ENCODE results near the gene ELOVL5. TPM values are rescaled to one million over a fixed set of nuclear protein-coding genes. Genes with fewer than 3 reads are reported as not detected.

The ELOVL5 gene
- total RNA-seq, 1 donor from 2014 or later = 50.8 TPM

DNA sequence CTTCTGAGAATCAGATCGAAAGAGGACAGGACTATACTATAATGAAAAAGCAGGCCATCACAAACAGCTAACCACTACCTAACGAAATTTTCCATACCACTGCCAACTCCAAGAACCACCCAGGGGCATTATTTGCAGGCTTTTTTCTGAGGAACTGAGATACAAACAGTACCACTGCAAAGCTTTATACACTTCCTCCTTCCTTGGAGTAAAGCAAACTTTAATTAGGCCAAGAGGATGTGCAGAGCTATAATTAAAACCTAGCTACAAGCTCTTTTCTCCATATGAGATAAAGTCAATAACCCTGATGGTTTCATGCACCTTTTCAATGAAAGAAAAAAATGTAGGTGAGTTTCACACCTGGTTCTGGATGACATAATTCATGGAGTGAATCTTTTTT, 68.5 kb downstream of the ELOVL5 start:
- no peak for DNase-seq (ENCODE audit: low read depth)

DNA sequence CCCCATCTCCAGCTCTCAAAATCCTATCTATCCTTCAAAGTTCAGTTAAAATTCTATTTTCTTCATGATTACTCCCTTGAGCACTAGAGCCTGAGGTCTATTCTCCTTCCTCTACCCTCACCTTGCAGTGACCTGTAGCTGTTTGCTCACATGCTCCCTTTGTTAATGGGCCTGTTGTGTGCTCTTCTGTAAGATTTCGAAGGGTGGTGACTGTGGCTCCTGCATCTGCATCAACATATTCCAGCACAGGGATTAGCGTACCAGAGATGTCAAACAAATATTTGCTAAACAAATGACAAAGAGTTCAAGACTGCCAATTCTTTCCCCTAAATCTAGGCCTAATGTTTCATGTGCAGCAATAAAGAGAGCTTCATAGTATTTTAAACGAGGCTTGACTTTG, 69.5 kb downstream of the ELOVL5 start:
- DNase-seq (ENCODE audit: low read depth) = no peak

DNA sequence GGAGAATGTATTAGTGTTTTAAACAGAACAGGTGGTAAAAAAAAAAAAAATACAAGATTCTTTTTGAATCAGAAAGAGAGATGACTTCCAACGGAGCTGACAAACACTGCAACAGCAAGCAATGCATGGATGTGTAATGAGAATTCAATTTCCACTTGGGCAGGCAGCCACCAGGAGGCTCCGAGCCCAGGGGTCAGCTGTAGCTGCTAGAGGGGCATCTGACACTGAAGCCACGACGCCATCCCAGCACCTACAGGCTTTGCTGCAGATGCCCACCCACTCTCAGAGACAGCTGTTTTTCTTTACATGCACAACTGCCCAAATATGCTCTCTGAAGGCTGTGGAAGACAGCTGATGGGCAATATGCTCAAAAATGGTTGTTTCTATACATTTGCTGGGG, 75.4 kb downstream of the ELOVL5 start:
- DNase-seq (ENCODE audit: low read depth) = no peak

DNA sequence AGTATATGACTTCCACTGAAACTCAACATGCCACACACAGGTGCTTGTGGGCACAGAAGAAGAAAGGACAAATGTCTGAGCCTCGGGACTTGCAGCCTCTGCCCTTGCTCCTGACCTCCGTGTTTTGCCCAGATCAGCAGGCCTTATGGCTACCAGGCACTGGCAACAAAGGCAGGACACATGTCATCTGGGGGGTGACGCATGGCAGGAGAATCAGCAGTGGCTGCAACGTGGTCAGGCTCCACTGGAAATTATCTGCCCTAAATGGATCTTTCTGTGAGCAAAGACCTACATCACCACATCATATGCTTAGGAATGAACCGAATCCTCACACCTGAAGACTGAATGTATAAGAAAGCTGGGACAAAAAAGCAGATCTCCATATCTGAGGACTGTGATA, 78.9 kb downstream of the ELOVL5 start:
- DNase-seq (ENCODE audit: low read depth) = peak; percentile 34

DNA sequence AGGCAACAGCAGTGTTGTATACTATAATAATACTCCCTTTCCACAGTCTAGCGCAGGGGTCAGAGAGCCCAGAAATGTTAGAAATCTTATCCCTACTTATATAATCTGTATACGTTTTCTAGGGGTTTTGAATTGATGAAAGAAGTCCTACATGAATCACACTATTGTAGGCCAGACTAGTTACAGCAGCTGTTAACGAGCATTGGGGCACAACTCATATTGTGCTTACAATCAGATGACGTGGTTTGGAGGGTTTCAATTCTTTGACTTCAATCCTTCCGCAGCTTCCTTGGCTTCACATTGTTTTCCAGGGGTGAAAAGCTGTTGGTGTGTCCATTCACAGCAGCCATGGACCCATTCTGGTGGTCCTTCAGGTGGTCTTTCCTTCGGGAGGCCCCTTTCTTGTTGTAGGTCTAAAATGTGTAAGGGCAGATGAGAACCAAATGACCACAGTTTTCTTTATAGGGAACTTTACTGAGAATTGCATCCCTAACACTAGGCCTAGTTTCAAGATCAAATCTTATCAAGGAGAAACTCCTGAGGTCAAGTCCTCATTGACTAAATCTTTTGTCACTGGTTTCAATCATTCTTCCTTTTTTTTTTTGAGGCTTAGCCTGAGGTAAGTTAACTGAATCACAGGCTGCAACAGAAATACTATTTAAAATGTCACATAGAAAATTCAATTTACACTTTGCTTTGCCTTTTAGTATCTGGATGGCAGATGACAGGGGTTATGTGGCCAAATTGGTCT, 79.7 kb downstream of the ELOVL5 start:
- no peak for DNase-seq (ENCODE audit: low read depth)

DNA sequence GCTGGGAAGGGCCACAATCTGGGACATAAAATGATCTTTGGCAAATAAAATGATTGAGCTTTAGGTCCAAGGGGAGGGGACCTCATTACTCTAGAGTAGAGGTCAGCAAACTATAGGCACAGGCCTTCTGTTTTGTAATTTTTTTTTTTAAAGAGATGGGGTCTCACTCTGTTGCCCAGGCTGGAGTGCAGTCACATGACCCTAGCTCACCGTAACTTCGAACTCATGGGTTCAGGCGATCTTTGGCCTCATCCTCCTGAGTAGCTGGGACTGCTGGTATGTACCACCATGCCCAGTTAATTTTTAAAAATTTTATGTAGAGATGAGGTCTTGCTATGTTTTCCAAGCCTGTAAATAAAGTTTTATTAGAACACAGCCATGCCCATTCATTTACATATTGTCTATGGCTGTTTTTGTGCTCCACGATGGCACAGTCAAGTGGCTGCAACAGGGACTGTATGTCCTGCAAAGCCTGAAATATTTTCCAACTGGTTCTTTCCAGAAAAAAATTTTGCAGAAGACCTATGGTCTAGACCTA, 82.1 kb downstream of the ELOVL5 start:
- DNase-seq (ENCODE audit: low read depth) = no peak

DNA sequence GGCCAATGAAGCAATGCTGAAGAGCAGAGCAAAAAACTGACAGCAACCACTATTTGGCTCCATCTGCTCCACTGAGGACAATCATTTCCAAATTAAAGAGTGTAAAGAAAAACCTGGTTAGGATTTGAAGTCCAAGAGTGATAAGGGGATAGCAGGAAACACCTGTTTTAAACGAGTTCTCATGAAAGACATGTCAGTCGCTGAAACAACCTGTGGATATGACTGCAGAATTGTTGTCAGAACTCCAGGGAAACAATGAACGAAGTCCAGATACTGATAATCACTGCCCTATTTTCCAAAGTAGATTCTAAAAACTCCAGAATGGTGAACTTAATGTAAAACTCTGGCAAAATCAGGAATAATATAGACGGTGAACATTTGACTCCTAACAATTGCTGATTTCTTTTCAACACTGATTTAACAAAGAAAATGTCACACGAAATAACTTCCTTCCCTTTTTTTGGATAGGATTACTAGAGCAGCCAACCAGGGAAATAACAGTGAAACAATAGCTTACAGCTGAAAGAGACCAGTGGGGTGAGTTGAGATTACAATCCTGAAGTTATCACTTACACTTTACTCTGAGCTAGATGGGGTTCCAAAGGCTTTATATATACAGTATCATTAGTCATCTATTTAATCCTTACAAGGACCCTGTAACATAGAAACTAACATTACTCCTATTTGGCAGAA, 83.7 kb downstream of the ELOVL5 start:
- DNase-seq (ENCODE audit: low read depth) = no peak

DNA sequence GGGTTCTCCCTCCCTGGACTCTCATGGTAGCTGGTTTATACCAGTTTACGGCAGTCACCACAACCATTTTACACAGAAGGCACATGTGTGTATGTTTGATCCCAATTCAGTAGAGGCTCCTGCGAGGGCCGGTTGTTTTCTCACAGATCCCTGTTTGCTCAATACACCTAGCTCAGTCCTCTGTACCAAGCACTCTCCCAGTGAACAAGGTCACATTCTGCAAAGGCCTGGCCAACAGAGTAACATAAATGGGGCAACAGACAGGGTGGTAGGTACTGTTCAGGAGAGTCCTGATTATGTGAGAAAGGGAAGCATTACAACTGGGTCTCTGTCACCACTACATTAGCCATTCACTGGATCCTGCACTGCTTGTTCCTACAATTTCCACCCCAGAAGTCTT, 84.4 kb downstream of the ELOVL5 start:
- no peak for DNase-seq (ENCODE audit: low read depth)

DNA sequence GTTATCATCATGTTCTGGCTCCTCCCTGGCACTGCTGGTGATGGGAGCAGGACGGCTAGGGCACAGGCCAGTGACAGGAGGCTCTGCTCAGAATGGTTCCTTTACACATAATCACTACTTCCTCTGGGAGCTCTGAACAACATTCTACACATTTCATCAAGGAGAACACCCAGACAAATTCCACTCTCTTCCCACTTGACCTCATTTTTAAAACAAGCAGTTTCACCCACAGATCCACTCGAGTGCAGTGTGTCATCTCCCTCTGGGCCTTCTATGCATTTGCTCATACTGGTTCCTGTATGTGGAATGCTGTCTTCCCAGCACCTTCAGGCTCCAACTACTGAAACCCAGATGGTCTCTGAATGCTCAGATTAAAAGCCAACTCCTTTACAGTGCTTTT, 84.8 kb downstream of the ELOVL5 start:
- DNase-seq (ENCODE audit: low read depth) = no peak

DNA sequence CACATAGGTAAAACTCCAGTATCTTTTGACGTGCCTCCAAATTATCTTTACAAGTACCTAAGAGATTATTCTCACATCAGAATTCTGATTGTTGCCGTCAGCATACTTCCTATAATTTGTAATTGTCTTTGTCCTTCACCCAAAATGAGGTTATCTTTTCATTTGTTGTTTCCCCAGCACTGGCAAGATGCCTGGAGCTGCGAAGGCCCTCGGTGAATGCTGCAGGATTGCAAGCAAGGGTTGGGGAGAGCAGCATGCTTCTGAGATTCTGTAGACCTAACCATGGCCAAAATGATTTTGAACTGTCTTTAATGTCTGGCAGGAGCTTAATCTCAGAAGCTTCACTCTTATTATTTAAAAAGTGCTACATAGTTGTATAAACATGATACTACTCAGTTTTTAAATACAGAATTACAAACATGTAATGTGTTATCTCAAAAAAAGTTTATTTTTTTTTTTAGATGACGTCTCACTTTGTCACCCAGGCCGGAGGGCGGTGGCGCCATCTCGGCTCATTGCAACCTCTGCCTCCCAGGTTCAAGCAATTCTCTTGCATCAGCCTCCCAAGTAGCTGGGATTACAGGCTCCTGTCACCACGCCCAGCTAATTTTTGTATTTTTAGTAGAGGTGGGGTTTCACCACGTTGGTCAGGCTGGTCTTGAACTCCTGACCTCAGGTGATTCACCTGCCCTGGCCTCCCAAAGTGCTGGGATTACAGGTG, 88.7 kb downstream of the ELOVL5 start:
- no peak for DNase-seq (ENCODE audit: low read depth)

DNA sequence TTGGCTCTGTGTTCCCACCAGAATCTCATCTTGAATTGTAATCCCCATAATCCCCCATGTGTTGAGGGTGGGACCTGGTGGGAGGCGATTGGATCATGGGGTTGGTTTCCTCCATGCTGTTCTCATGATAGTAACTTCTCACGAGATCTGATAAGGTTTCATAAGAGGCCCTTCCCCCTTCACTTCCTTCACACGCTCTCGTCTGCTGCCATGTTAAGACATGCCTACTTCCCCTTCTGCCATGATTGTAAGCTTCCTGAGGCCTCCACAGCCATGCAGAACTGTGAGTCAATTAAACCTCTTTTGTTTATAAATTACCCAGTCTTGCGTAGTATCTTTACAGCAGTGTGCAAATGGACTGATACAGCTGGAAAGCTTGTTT, 90.0 kb downstream of the ELOVL5 start:
- no peak for DNase-seq (ENCODE audit: low read depth)

DNA sequence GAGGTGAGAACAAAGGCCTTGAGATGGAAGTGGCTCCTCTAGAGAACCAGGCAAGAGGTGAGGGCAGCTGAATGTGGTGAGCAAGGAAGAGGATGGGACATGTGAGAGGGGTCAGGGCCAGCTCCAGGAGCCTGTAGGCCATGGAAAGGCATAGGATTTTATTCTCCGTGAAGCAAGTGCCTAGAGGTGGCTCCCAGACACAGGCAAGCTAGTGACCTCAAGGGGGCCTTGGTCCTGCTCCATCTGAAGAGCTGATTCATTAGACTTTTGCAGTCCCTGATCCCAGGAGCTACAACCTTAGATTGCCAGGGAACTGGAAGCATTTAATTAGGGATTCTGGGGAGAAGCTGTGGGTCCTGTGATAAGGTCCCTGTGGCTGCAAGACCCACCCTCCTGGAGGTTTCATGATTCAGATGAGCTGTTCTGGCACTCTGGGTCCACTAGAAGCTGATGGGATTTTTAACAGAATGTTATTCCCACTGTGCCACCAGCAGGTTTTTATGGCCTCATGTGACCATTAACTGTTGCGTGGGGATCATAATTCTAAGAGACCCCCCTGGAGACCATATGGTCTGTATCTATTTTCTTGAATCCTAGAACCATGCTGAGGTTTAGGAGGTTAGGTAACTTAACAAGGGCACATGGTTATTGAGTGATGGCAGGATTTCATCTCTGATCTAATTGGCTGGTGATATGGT, 90.5 kb downstream of the ELOVL5 start:
- DNase-seq (ENCODE audit: low read depth) = no peak

DNA sequence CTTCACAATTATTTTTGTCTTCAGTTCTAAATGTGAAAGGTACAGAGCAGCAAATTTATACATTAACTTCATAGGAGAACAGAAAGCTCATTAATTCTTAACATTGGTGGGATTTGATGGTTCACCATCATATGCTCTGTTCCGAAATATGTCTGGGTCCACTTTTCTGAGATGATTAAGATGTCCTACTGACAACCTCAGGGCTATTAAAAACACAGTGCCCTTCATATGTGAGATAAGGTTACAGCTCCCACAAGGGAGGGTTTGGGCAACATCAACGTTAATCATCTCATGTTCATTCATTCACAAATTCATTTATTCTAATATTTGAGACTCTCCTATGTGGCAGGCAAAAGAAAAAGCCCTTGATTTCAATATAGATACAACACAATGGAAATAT, 91.2 kb downstream of the ELOVL5 start:
- no peak for DNase-seq (ENCODE audit: low read depth)

DNA sequence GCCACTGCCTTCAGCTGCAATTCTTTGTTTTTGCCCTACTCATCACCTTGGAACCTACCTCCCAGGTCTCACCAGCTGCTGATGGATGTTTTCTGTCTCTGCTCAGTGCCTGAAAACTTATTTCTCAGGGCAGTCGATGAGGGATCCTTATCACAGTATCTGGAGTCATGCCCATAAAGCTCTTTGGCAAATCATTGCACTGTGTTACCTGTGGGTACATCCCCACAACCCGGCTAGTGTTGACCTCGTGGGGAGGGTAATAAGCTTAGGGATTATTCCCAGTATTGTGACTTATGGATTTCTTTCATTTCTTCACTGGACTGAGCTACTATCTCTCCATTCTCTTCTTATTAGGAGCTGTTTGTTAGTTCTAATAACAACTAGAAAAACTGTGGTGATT, 91.7 kb downstream of the ELOVL5 start:
- no peak for DNase-seq (ENCODE audit: low read depth)

DNA sequence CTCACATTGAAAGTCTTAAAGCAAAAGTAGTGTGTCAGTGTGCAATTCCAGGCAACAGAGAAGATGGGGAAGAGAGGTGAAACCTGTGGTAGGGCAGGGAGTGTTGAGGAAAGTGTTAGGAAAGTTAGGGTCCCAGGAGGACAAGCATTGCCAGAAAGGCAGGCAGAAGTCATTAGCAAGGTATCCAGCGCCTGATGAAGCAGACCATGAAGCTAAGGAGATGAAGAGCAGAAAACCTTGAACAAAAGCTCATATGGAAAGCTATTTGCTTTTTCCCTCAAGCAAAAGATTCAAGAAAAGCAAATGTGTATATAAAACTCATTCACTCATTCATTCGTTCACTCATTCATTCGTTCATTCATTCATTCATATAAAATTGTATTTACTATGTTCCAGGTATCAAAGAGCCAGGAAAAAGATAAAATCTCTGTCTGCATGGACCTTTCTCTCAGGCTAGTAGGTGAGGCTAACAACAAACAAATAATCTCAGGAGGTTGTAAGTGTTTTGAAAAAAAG, 96.5 kb downstream of the ELOVL5 start:
- DNase-seq (ENCODE audit: low read depth) = no peak

DNA sequence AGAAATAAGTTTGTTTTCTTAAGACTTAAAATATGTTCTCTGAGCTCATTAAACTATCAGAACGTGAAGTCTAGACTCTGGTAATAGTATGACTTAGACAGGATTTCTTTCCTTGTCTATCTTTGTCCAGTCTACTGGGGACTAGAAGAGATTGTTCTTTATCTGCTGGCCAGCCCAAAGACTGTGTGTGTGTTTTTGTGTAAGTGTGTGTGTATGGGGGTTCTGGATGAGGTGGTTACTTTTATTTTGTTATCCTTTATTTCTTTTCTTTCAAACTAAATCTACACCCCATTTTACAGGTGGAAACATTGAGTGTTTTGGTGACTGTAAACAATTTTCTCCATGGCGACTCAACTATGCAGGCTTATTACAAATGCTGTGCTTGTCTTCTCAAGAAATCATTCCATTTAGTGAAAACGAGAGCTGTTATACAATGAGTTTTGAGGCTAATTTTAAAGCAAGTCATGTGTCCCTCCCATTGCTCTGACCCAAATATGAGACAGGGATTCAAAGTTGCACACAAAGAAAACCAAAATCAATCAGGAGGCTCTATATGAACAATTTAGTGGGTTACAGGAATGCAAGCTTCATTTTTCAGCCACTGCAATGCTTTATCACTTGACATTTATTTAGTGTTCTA, 97.6 kb downstream of the ELOVL5 start:
- no peak for DNase-seq (ENCODE audit: low read depth)

DNA sequence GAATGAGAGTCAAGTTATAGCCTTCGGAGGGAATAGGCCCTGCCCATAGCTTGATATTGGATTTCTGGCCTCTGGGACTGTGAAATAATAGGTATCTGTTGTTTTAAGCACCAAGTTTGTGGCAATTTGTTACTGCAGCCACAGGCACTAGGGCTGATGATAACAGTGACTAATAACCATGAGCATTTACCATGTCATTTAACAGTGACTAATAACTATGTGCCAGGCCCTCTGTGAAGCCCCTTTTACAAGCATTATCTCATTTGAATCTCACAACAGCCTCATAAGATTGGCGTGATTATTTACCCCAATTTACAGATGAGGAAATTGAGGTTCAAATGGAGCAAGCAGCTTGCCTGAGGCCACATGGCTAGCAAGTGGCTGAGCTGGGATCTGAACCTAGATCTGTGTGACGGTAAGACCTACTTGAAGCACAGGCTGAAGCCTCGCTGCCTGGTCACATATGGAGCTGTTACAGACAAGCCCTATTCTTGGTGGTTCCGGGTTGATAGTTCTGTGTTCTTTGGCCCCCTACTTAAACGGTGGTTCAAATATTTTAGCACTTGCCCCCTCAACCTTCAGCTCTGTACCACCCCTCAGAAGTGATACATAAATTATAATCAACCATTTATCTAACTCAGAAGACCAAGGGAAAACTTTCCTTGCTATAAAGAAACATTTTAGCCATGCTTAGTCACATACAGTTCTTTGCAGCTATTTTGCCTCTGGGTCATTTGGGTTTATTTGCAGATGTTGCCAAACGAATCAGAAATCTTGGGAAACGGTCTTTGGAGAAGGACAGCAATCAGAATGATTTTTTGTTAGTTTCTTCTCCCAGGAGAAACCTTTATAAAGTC, 98.3 kb downstream of the ELOVL5 start:
- DNase-seq (ENCODE audit: low read depth) = no peak

DNA sequence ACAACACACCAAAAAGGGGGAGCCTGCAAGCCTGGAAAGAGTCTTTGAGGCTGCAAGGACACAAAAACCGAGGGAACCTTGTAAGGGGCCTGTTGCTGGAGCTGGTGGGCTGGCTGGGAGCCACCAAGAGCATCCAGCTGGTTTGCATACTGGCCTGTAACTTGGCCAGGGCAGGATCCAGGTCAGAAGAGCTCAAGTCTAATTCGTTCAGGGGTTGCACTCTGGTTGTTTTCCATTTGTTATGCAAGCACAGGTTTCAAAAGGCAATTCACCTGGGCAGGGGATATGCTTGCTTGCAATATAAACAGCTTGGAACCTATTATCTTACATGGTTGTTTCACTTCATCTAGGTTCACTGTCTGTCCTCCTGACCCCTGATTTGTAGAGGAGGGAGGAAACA, 101.8 kb downstream of the ELOVL5 start:
- DNase-seq (ENCODE audit: low read depth) = no peak

DNA sequence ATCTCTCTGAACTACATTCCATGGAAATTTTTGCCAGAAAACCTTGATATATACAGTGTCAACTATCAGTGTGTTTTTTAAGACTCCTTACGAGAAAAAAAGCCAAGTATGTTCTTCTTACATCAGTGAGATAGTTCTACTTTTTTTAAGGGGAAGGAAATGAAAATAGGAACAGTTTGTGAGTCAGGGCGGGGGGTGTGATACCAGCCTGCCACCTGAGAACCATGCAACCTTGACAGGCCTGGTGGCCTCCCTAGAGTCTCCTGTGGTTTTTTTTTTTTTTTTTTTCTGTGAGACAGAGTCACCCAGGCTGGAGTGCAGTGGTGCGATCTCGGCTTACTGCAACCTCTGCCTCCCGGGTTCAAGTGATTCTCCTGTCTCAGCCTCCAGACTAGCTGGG, 103.8 kb downstream of the ELOVL5 start:
- DNase-seq (ENCODE audit: low read depth) = no peak

DNA sequence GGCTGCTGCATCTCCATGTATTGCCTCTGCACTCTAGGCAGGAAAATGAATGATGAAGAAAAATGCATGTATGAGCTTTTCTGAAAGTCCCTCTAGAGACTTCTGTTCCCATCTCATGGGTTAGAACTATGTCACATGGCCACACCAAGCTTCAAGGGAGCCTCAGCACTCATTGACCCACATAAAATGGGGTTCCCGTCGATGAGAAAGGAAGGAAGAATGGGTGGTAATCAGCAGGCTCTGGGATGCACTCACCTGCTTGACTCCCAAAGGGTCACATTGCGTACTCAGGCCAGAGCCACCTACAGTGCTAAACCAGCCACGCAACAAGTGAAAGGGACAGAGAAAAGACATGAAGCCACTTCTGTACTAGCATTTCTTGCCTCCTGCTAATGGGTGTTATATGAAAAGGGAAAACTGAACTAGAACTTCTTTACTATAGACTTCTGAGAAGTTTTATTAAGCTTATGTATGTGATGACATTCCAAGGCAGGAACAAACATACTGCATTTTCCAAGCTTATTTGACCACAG, 104.3 kb downstream of the ELOVL5 start:
- DNase-seq (ENCODE audit: low read depth) = no peak
